Occipital lobe (tissue), 2 donors: ENCODE data around the gene MMP19. TPM values are rescaled to one million over a fixed set of nuclear protein-coding genes. Genes with fewer than 3 reads are reported as not detected.

ENCODE experiments used
- DNase-seq: peaks from one replicate; lab custom pipeline; 2025; lab: John Stamatoyannopoulos, UW
- total RNA-seq: library from RNA; depleted of rRNA; stranded (reverse); fragments of >200 nt; gene quantifications from one replicate; pipeline ENCODE4 v1.2.3, GENCODE V29; 2014

The MMP19 gene
- total RNA-seq, 1 donor from 2014 or later = not detected

DNA sequence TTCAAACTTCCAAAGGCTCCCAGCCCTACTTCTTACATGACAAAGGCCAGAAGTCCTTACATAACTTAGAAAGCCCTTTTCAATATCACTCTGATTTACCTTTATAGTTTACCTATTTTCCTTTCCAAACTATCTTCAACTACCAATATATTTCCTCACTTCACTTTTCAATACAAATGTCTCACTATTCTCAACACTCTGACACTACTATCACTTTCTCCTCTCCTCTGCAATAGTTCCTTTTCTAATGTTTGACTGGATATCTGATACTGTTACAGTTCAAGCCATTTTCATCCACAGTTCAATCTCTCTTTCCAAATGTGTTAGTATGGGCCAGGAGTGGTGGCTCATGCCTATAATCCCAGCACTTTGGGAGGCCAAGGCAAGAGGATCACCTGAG, 28.5 kb downstream of the MMP19 start:
- no peak for DNase-seq

DNA sequence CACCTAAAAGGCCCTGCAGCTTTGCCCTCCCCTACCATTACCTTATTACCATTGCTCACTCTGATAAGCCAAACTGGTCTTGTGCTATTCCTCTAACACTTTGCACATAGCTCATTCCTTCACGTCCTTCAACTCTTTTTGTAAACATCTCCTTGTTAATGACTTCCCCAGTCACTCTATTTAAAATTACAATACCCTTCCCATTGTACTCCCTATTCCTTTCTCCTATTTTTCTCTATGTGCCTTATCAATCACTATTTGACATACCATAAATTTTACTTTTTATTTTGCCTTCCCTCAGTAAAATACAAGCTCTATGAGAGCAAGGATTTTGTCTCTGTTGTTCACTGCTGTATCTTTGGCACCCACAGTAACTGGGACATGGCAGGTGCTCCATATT, 30.6 kb downstream of the MMP19 start:
- no peak for DNase-seq

DNA sequence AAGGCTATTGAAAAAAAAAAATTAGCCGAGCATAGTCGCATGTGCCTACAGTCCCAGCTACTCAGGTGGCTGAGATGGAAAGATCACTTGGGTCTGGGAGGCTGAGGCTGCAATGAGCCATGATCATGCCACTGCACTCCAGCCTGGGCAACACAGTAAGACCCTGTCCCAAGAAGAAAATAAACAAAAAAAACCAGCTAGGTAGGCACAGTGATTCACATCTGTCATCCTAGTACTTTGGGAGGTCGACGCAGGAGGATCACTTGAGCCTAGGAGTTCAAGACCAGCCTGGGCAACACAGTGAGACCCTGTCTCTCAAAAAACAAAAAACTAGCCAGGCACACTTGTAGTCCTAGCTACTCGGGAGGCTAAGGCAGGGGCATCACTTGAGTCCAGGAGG, 33.5 kb downstream of the MMP19 start:
- DNase-seq = no peak

DNA sequence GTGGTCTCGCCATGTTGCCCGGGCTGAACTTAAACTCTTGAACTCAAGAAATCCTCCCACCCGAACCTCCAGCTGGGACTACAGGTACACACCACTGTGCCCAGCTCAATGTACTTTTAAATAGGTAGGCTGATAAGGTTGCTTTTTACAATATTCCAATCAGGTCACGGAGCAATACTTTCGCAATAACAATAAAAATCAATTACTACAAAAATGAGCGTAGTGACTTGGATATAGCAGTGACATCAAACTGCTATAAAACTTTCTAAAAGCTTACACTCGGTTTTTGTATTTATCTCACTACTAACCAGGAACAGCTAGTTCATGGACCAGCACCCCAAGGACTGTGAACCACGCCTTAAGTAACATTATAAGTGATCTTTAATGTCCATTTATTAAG, 35.8 kb downstream of the MMP19 start:
- no peak for DNase-seq

DNA sequence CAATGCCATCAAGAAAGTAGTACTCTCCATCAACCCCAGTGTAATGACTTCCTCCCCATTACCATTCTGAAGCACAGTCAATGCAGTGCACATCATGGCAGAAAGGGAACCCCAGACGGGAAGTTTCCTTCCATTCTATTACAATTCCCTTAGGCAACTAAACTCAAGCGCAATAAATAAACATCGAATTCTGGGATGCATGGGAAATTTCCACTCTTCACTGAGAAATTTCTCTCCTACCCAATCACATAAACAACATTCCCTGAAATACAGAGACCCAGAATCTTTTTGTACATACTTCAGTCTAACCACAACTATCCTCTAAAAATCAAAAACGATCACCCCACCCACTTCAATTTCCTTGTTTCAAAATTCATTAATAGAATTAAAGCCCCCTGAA, 45.2 kb downstream of the MMP19 start:
- no peak for DNase-seq

GRCh38 chr12:55797068-55797467, 45.7 kb downstream of the MMP19 start:
- DNase-seq = no peak

GRCh38 chr12:55795950-55796349, 46.8 kb downstream of the MMP19 start:
- DNase-seq = no peak

DNA sequence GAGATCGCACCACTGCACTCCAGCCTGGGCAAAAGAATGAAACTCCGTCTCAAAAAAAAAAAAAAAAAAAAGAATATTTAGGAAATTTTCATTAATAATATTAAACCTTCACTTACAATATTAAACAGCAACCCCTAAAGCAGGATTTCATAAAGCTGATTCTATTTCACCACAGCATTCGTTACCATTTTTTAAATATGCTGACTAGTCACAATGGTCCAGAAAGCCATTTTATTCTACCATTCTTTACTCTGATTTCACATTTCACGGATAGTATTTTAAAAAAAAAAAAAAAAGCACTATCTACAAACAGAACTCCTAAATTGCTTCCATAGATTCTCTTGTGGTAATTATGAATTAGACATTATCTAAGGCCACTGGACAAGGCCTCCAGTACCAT, 52.8 kb downstream of the MMP19 start:
- no peak for DNase-seq

DNA sequence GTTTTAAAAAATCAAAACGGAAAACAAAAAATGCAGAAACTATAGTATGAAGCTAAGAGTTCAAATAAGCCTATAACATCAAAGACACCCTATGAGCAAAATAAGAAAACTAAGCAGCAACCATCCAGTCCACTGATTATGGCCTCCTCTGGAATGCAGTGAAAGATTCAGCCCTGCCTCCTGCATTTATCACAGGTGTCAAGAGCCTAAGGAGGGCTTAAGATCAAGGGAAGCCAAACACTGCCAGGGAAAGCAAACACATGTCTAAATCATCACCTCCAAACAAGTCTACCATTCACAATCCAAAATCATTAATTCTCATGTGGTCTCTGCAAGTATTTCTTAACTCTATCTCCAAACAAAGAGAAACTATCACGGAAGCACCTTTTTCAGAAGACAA, 53.6 kb downstream of the MMP19 start:
- DNase-seq = no peak

DNA sequence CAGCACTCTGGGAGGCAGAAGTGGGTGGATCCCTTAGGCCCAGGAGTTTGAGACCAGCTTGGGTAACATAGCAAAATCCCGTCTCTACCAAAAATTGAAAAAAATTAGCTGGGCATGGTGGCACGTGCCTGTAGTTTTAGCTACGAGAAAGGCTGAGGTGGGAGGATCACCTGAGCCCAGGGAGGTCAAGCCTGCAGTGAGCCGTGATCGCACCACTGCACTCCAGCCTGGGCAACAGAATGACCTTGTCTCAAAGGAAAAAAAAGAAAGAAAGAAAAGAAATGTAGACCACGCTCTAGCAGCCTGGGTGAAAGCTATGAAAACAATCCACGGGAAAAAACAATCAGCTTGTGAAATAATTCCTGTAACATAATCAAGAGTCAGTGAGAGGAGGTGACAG, 54.2 kb downstream of the MMP19 start:
- no peak for DNase-seq

Other genes with a start within 250 kb of the MMP19 start
- not detected for gene OR10P1, start 206.0 kb downstream of the MMP19 start, total RNA-seq
- gene ITGA7, start 135.0 kb downstream of the MMP19 start, total RNA-seq = 6.2 TPM
- gene BLOC1S1, start 126.9 kb downstream of the MMP19 start, total RNA-seq = 46.0 TPM
- gene RDH5, start 122.5 kb downstream of the MMP19 start, total RNA-seq = 6.6 TPM
- 187 TPM for gene CD63, start 113.9 kb downstream of the MMP19 start, total RNA-seq
- gene GDF11, start 99.8 kb downstream of the MMP19 start, total RNA-seq = 6.6 TPM
- gene SARNP, start 25.2 kb downstream of the MMP19 start, total RNA-seq = 84.7 TPM
- 6.2 TPM for gene ORMDL2, start 24.9 kb downstream of the MMP19 start, total RNA-seq
- 36.3 TPM for gene DNAJC14, start 13.3 kb downstream of the MMP19 start, total RNA-seq
- 20.0 TPM for gene PYM1, start 85.0 kb upstream of the MMP19 start, total RNA-seq
- 10.9 TPM for gene DGKA, start 88.2 kb upstream of the MMP19 start, total RNA-seq
- not detected for gene PMEL, start 123.1 kb upstream of the MMP19 start, total RNA-seq
- gene CDK2, start 123.9 kb upstream of the MMP19 start, total RNA-seq = 6.7 TPM
- gene RAB5B, start 131.1 kb upstream of the MMP19 start, total RNA-seq = 37.4 TPM
- gene SUOX, start 154.3 kb upstream of the MMP19 start, total RNA-seq = 8.3 TPM
- gene IKZF4, start 178.1 kb upstream of the MMP19 start, total RNA-seq = 5.5 TPM
- gene RPS26, start 199.0 kb upstream of the MMP19 start, total RNA-seq = 61.3 TPM
- 2.2 TPM for gene ERBB3, start 237.2 kb upstream of the MMP19 start, total RNA-seq